HCT116 (cell line): ENCODE data around the gene UGGT2. TPM values are rescaled to one million over a fixed set of nuclear protein-coding genes. Genes with fewer than 3 reads are reported as not detected.

Experiments
- ATAC-seq: fragments of 200-7000 bp; cut with Tn5 transposase; 2 replicates; pipeline ENCODE4 v1.9.1; 2020; ENCODE audit warnings: mild to moderate bottlenecking, moderate library complexity
- BruUV-seq: library from RNA; stranded (reverse); fragments of 400-500 nt; replicated peaks from 2 replicates; lab custom pipeline; 2021; lab: Mats Ljungman, UMichigan
- CTCF ChIA-PET: fragments of 300-600 bp; sonication (Branson Sonifier 250); formaldehyde crosslinking; loops from one replicate; lab custom pipeline; 2021; ENCODE audit warnings: antibody characterized with exemption; lab: Charles Lee
- POLR2A ChIA-PET: fragments of 300-600, 350-600 bp; sonication (Branson Sonifier 250); formaldehyde crosslinking; loops from one replicate; lab custom pipeline; 2021; ENCODE audit warnings: antibody characterized with exemption; lab: Charles Lee
- RAD21 ChIA-PET, 2 experiments: fragments of 300-600 bp; sonication (Branson Sonifier 250); formaldehyde crosslinking; loops; one replicate each; lab custom pipeline; 2023; ENCODE audit warnings: low total read pairs in 2 of 2; ENCODE audit not compliant: uncharacterized antibody in 2 of 2, unreplicated experiment in 2 of 2, low non-redundant PET in 1 of 2; lab: Charles Lee
- DNase-seq: peaks from one replicate; pipeline ENCODE4 v3.0.0-alpha.2; 2010; ENCODE audit warnings: low read depth, low spot score
- H2AFZ ChIP-seq: fragments of 200-600 bp; shearing (Covaris generic), sonication (generic); 2 replicates; pipeline ENCODE4 v1.6.1; 2017; ENCODE audit warnings: low read depth, mixed run types, mixed read lengths, antibody characterized with exemption, low read length; ENCODE audit not compliant: poor library complexity, severe bottlenecking
- H3K27ac ChIP-seq: 2 replicates; pipeline ENCODE4 v1.5.1; 2012; ENCODE audit warnings: low read depth, low read length
- H3K27me3 ChIP-seq: fragments of 200-600 bp; sonication (generic); 2 replicates; pipeline ENCODE4 v1.6.1; 2016; ENCODE audit warnings: mixed run types, low read length, mixed read lengths; ENCODE audit not compliant: insufficient read depth
- H3K36me3 ChIP-seq, 2 experiments: fragments of 200-500 bp in 1 of 2; fragments of 200-600 bp in 1 of 2; sonication (Bioruptor generic) in 1 of 2; sonication (generic) in 1 of 2; 2 replicates each; pipeline versions ENCODE4 v1.5.1 to v1.6.1; 2014 to 2016; ENCODE audit warnings: low read length in 2 of 2, inconsistent platforms in 1 of 2, mixed read lengths in 1 of 2, mixed run types in 1 of 2; ENCODE audit not compliant: insufficient read depth in 2 of 2, control insufficient read depth in 1 of 2
- H3K4me1 ChIP-seq, 2 experiments: fragments of 200-600 bp in 1 of 2; sonication (generic) in 1 of 2; 2 replicates each; pipeline versions ENCODE4 v1.5.1 to v1.6.1; 2012 to 2017; ENCODE audit warnings: low read length in 2 of 2, inconsistent platforms in 1 of 2, mild to moderate bottlenecking in 1 of 2, mixed read lengths in 1 of 2, mixed run types in 1 of 2, moderate library complexity in 1 of 2; ENCODE audit not compliant: insufficient read depth in 2 of 2, control insufficient read depth in 1 of 2
- H3K4me2 ChIP-seq: fragments of 200-600 bp; sonication (generic); 2 replicates; pipeline ENCODE4 v1.6.1; 2017; ENCODE audit warnings: mixed run types, low read length, mixed read lengths
- H3K4me3 ChIP-seq, 2 experiments: fragments of 200-600 bp in 1 of 2; sonication (generic) in 1 of 2; replicated peaks in 1 of 2; 2 replicates each; pipeline ENCODE4 v1.5.1; 2011 to 2016; ENCODE audit warnings: low read length in 2 of 2, control low read depth in 1 of 2, low read depth in 1 of 2, mild to moderate bottlenecking in 1 of 2, mixed read lengths in 1 of 2, mixed run types in 1 of 2
- H3K79me2 ChIP-seq: fragments of 200-600 bp; sonication (generic); 2 replicates; pipeline ENCODE4 v1.6.1; 2017; ENCODE audit warnings: mild to moderate bottlenecking, mixed run types, low read length, moderate library complexity, mixed read lengths; ENCODE audit not compliant: insufficient read depth
- H3K9ac ChIP-seq: fragments of 200-600 bp; sonication (generic); 2 replicates; pipeline ENCODE4 v1.6.1; 2016; ENCODE audit warnings: low read length, mixed read lengths
- H3K9me2 ChIP-seq: fragments of 200-600 bp; sonication (generic), shearing (Covaris generic); 2 replicates; pipeline ENCODE4 v1.6.1; 2017; ENCODE audit warnings: mixed run types, mild to moderate bottlenecking, moderate library complexity; ENCODE audit not compliant: insufficient read depth
- H3K9me3 ChIP-seq, 2 experiments: fragments of 200-500 bp in 1 of 2; fragments of 200-600 bp in 1 of 2; sonication (Bioruptor generic) in 1 of 2; sonication (generic) in 1 of 2; 2 replicates each; pipeline ENCODE4 v1.6.1; 2014 to 2017; ENCODE audit warnings: low read length in 2 of 2, mixed read lengths in 2 of 2, inconsistent platforms in 1 of 2, low read depth in 1 of 2, mild to moderate bottlenecking in 1 of 2, mixed run types in 1 of 2, moderate library complexity in 1 of 2; ENCODE audit not compliant: control insufficient read depth in 1 of 2, insufficient read depth in 1 of 2
- H4K20me1 ChIP-seq: fragments of 200-600 bp; sonication (generic), shearing (Covaris generic); 2 replicates; pipeline ENCODE4 v1.6.1; 2017; ENCODE audit warnings: mixed run types, mild to moderate bottlenecking, moderate library complexity; ENCODE audit not compliant: insufficient read depth
- CEBPB ChIP-seq: IDR thresholded peaks from 2 replicates; pipeline ENCODE4 v1.6.1; 2012; ENCODE audit warnings: low read depth
- EGR1 ChIP-seq: IDR thresholded peaks from 2 replicates; pipeline ENCODE4 v1.6.1; 2012; ENCODE audit warnings: low read depth
- ELF1 ChIP-seq: IDR thresholded peaks from 2 replicates; pipeline ENCODE4 v1.6.1; 2012; ENCODE audit warnings: low read depth, borderline replicate concordance
- EZH2 ChIP-seq: fragments of 200-600 bp; sonication (generic); IDR thresholded peaks from 2 replicates; pipeline ENCODE4 v1.6.1; 2017; ENCODE audit warnings: antibody characterized with exemption, mixed run types
- EZH2phosphoT487 ChIP-seq: fragments of 200-600 bp; IDR thresholded peaks from 2 replicates; pipeline ENCODE4 v1.6.1; 2018; ENCODE audit warnings: antibody characterized with exemption, borderline replicate concordance
- FOSL1 ChIP-seq: IDR thresholded peaks from 2 replicates; pipeline ENCODE4 v1.6.1; 2012; ENCODE audit warnings: low read depth
- JUND ChIP-seq: IDR thresholded peaks from 2 replicates; pipeline ENCODE4 v1.6.1; 2012
- POLR2A ChIP-seq: IDR thresholded peaks from 2 replicates; pipeline ENCODE4 v1.7.0; 2011; ENCODE audit warnings: borderline replicate concordance; ENCODE audit not compliant: insufficient read depth, insufficient read length; ENCODE audit errors: extremely low read depth
- POLR2AphosphoS5 ChIP-seq: IDR thresholded peaks from 2 replicates; pipeline ENCODE4 v1.6.1; 2011; ENCODE audit warnings: mild to moderate bottlenecking, low read depth, low read length, moderate library complexity
- SIN3A ChIP-seq: IDR thresholded peaks from 2 replicates; pipeline ENCODE4 v1.6.1; 2012; ENCODE audit warnings: low read depth
- SP1 ChIP-seq: IDR thresholded peaks from 2 replicates; pipeline ENCODE4 v1.6.1; 2012; ENCODE audit warnings: low read depth
- SRF ChIP-seq: IDR thresholded peaks from 2 replicates; pipeline ENCODE4 v1.6.1; 2012; ENCODE audit warnings: low read depth
- YY1 ChIP-seq: IDR thresholded peaks from 2 replicates; pipeline ENCODE4 v1.6.1; 2011; ENCODE audit warnings: low read length, low read depth, moderate library complexity, mild to moderate bottlenecking; ENCODE audit not compliant: insufficient replicate concordance; ENCODE audit errors: extremely low read depth
- ZNF274 ChIP-seq: fragments of 200-500 bp; sonication (Bioruptor generic); IDR thresholded peaks from 2 replicates; pipeline ENCODE4 v1.6.1; 2014; ENCODE audit warnings: mild to moderate bottlenecking, low read depth, low read length, inconsistent platforms
- intact Hi-C: fragments of 100-400 bp; cut with micrococcal nuclease; formaldehyde crosslinking; loops from 2 replicates; pipeline ENCODE4 v1.10.0; 2022
- total RNA-seq: library from RNA; stranded (reverse); gene quantifications from one replicate; pipeline ENCODE4 v1.2.1, GENCODE V29; 2021; ENCODE audit not compliant: unreplicated experiment
- TF ChIP-seq, protein P1 (sequence below), 3 experiments: fragments of 200-600 bp in 1 of 3; sonication (generic) in 1 of 3; IDR thresholded peaks in 2 of 3; conservative IDR thresholded peaks in 1 of 3; 2 replicates each; pipeline ENCODE4 v1.5.1; 2012 to 2017; ENCODE audit warnings: low read depth in 2 of 3, low read length in 2 of 3, antibody characterized with exemption in 1 of 3, borderline replicate concordance in 1 of 3, control low read depth in 1 of 3, mild to moderate bottlenecking in 1 of 3, mixed read lengths in 1 of 3, mixed run types in 1 of 3, moderate library complexity in 1 of 3; ENCODE audit not compliant: insufficient read depth in 1 of 3
- TF ChIP-seq, protein P2 (sequence below): IDR thresholded peaks from 2 replicates; pipeline ENCODE4 v1.6.1; 2012; ENCODE audit warnings: low read depth
- TF ChIP-seq, protein P3 (sequence below): IDR thresholded peaks from 2 replicates; pipeline ENCODE4 v1.6.1; 2012

UGGT2 gene
- total RNA-seq, 1 experiment from 2014 or later = 27.1 TPM

DNA sequence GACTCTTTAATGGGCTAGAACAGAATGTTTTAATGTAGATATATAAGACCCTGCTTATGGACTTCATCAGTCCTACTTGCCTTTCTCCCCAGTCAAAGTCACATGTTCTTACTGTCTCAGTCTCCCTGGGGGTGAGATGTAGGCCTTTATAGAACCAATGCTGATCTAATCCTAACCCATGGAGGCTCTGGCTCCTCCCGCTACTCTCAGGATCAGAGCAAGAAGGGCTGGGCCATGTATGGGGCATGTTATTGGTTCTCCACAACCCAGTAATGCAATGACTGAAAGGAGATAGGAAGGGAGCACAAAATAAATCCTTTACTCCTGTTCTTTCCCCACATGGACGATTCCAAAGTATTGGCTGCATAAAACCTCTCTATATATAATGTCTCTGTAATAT is 82.3 kb downstream of the UGGT2 start:
- Histone ChIP-seq H4K20me1 (no peaks in the 10 kb centered on the region), H3K36me3 (no peaks in the 10 kb centered on the region), H3K27me3 (no peaks in the 10 kb centered on the region), H3K4me1 (no peaks in the 10 kb centered on the region), H3K9me3 (no peaks in the 10 kb centered on the region), H3K4me2 (no peak overlapping the region), H2AFZ (no peak overlapping the region), H3K79me2 (no peaks in the 10 kb centered on the region), H3K9ac (no peak overlapping the region), H3K4me3 (no peak overlapping the region), H3K9me2 (no peaks in the 10 kb centered on the region), H3K27ac (no peak overlapping the region)
- CTCF ChIA-PET = no interaction called here
- intact Hi-C loops = no loop called here
- RAD21 ChIA-PET = no interaction called here
- POLR2A ChIA-PET = no interaction called here
- ATAC-seq (peak; percentile 34; the same call in 1 of the 2 replicates), DNase-seq (no peak)
- no peak for TF ChIP-seq ELF1
- BruUV-seq = no TSS peak

DNA sequence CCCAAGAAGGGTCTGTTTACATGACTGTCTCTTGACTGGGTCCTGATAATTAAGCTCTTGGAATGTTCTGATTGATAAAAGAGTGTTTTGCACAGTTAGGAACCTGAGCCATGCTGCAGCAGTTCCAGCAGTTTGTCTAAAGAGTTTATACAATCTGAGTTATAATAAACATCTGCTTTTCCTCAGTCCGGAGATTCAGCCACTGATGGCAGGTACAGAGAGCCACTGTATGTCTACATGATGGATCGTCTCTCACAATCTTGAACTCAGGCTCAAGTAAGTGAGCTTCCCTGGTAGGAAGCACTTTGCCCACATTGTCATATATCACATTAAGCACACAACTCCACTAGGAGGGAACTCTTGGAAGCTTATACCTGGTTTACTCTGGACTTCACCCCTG is 84.3 kb downstream of the UGGT2 start:
- BruUV-seq = no TSS peak
- CTCF ChIA-PET = no interaction called here
- TF ChIP-seq, protein P1, sequence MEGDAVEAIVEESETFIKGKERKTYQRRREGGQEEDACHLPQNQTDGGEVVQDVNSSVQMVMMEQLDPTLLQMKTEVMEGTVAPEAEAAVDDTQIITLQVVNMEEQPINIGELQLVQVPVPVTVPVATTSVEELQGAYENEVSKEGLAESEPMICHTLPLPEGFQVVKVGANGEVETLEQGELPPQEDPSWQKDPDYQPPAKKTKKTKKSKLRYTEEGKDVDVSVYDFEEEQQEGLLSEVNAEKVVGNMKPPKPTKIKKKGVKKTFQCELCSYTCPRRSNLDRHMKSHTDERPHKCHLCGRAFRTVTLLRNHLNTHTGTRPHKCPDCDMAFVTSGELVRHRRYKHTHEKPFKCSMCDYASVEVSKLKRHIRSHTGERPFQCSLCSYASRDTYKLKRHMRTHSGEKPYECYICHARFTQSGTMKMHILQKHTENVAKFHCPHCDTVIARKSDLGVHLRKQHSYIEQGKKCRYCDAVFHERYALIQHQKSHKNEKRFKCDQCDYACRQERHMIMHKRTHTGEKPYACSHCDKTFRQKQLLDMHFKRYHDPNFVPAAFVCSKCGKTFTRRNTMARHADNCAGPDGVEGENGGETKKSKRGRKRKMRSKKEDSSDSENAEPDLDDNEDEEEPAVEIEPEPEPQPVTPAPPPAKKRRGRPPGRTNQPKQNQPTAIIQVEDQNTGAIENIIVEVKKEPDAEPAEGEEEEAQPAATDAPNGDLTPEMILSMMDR (IDR thresholded peaks at IDR 0.05 in 2 of 3, conservative IDR thresholded peaks at IDR 0.05 in 1 of 3; ENCODE audit: borderline replicate concordance in 1 of 3, insufficient read depth in 1 of 3, low read depth in 2 of 3, low read length in 2 of 3) = no peak
- TF ChIP-seq EGR1 (no peak), FOSL1 (no peak), SRF (no peak), EZH2phosphoT487 (no peak), YY1 (no peak), POLR2AphosphoS5 (no peak), ELF1 (no peak), SP1 (no peak), JUND (no peak), ZNF274 (no peak), EZH2 (no peak), CEBPB (no peak), SIN3A (no peak), POLR2A (no peak)
- TF ChIP-seq, protein P2, sequence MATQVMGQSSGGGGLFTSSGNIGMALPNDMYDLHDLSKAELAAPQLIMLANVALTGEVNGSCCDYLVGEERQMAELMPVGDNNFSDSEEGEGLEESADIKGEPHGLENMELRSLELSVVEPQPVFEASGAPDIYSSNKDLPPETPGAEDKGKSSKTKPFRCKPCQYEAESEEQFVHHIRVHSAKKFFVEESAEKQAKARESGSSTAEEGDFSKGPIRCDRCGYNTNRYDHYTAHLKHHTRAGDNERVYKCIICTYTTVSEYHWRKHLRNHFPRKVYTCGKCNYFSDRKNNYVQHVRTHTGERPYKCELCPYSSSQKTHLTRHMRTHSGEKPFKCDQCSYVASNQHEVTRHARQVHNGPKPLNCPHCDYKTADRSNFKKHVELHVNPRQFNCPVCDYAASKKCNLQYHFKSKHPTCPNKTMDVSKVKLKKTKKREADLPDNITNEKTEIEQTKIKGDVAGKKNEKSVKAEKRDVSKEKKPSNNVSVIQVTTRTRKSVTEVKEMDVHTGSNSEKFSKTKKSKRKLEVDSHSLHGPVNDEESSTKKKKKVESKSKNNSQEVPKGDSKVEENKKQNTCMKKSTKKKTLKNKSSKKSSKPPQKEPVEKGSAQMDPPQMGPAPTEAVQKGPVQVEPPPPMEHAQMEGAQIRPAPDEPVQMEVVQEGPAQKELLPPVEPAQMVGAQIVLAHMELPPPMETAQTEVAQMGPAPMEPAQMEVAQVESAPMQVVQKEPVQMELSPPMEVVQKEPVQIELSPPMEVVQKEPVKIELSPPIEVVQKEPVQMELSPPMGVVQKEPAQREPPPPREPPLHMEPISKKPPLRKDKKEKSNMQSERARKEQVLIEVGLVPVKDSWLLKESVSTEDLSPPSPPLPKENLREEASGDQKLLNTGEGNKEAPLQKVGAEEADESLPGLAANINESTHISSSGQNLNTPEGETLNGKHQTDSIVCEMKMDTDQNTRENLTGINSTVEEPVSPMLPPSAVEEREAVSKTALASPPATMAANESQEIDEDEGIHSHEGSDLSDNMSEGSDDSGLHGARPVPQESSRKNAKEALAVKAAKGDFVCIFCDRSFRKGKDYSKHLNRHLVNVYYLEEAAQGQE = no peak
- TF ChIP-seq, protein P3, sequence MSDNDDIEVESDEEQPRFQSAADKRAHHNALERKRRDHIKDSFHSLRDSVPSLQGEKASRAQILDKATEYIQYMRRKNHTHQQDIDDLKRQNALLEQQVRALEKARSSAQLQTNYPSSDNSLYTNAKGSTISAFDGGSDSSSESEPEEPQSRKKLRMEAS = no peak

More for the DNA sequence above, 84.3 kb downstream of the UGGT2 start:
- intact Hi-C loops = no loop called here
- Histone ChIP-seq H2AFZ (no peak overlapping the region), H3K4me2 (no peak overlapping the region), H4K20me1 (no peaks in the 10 kb centered on the region), H3K9ac (no peak overlapping the region), H3K9me2 (no peaks in the 10 kb centered on the region), H3K27me3 (no peaks in the 10 kb centered on the region), H3K9me3 (no peaks in the 10 kb centered on the region), H3K36me3 (no peaks in the 10 kb centered on the region), H3K27ac (no peak overlapping the region), H3K79me2 (no peaks in the 10 kb centered on the region), H3K4me1 (no peaks in the 10 kb centered on the region), H3K4me3 (no peak overlapping the region)
- RAD21 ChIA-PET = no interaction called here
- ATAC-seq (no peak), DNase-seq (no peak)
- POLR2A ChIA-PET = no interaction called here
